GM12892 (cell line): ENCODE results near the gene SPTBN1.

Experiments used
- POLR2A ChIP-seq: IDR thresholded peaks from 2 replicates; pipeline ENCODE4 v1.6.1; 2011; ENCODE audit warnings: low read depth, low read length, control low read depth
- POLR2AphosphoS5 ChIP-seq: IDR thresholded peaks from 2 replicates; pipeline ENCODE4 v1.6.1; 2011; ENCODE audit warnings: low read depth, low read length, control low read depth

- no peak for TF ChIP-seq POLR2A
- no peak for TF ChIP-seq POLR2AphosphoS5
Measured at GRCh38 chr2:54504866-54505265, 48.7 kb downstream of the SPTBN1 start.
